GM10266 (cell line): Measurements from ENCODE around the gene PDGFRA.

Experiments used
- DNase-seq: peaks from one replicate; pipeline ENCODE4 v3.0.0; 2012; ENCODE audit errors: extremely low spot score
- CTCF ChIP-seq: IDR thresholded peaks from 2 replicates; pipeline ENCODE4 v1.5.1; 2012; ENCODE audit warnings: mild to moderate bottlenecking, low read depth; ENCODE audit not compliant: control insufficient read depth, insufficient read depth; ENCODE audit errors: missing control alignments

PDGFRA gene

GRCh38 chr4:54228056-54228527, 1.0 kb upstream of the PDGFRA start:
- DNase-seq: peak; percentile 81

GRCh38 chr4:54228546-54228945, 547 bp upstream of the PDGFRA start:
- no peak for TF ChIP-seq CTCF
- no peak for DNase-seq

More at GRCh38 chr4:54228056-54228527, 1.0 kb upstream of the PDGFRA start:
- TF ChIP-seq CTCF: peak; percentile 78

GRCh38 chr4:54229631-54230483, 764 bp downstream of the PDGFRA start:
- TF ChIP-seq CTCF: no peak
- no peak for DNase-seq

- DNase-seq: no peak
Observed at GRCh38 chr4:54230484-54231418, 1.7 kb downstream of the PDGFRA start.

GRCh38 chr4:54231419-54231767, 2.3 kb downstream of the PDGFRA start:
- no peak for DNase-seq
- TF ChIP-seq CTCF: no peak

More at GRCh38 chr4:54230484-54231418, 1.7 kb downstream of the PDGFRA start:
- no peak for TF ChIP-seq CTCF

GRCh38 chr4:54231768-54232688, 2.9 kb downstream of the PDGFRA start:
- TF ChIP-seq CTCF: no peak
- DNase-seq: peak; percentile 39
